K562 (cell line): ENCODE data around the gene RAP1GAP2. TPM values are rescaled to one million over a fixed set of nuclear protein-coding genes. Genes with fewer than 3 reads are reported as not detected.

Experiments used
- FOXP1 ChIP-seq: sonication (generic); formaldehyde crosslinking; IDR thresholded peaks from 2 replicates; pipeline ENCODE4 v1.8.0; 2022; ENCODE audit warnings: mild to moderate bottlenecking, missing genetic modification reagents
- JUND ChIP-seq, 2 experiments: IDR thresholded peaks; 2 replicates in 1 of 2; 3 replicates in 1 of 2; pipeline ENCODE4 v1.6.1; 2011; ENCODE audit warnings: borderline replicate concordance in 2 of 2, low read depth in 2 of 2, low read length in 2 of 2, improper control_type of control experiment in 1 of 2, missing biosample characterization in 1 of 2, missing genetic modification characterization in 1 of 2, missing genetic modification reagents in 1 of 2
- NFE2 ChIP-seq: IDR thresholded peaks from 2 replicates; pipeline ENCODE4 v1.6.1; 2014; ENCODE audit warnings: antibody characterized with exemption, low read depth
- ZNF655 ChIP-seq: fragments of 250-450 bp; sonication (Bioruptor Pico); IDR thresholded peaks from 2 replicates; pipeline ENCODE4 v1.5.0; 2021
- ZNF778 ChIP-seq: fragments of 450-650 bp; formaldehyde crosslinking; IDR thresholded peaks from 2 replicates; pipeline ENCODE4 v1.4.0; 2020; ENCODE audit warnings: mild to moderate bottlenecking, moderate library complexity
- polyA plus RNA-seq, 8 experiments: library from polyadenylated mRNA; depleted of rRNA in 4 of 8; stranded (reverse) in 5 of 8; unstranded in 3 of 8; fragments of >200 nt; fragmentation: Nextera tagmentation in 2 of 8; fragmentation: Illumina TruSeq in 1 of 8; extraction: Ambion mirVana in 2 of 8; extraction: Trizol in 1 of 8; gene quantifications; 2 replicates each; pipeline versions ENCODE4 v1.2.1 to v1.2.3, GENCODE V29; 2011 to 2014; ENCODE audit warnings: inconsistent platforms in 1 of 8, missing spikeins in 1 of 8
- total RNA-seq, 7 experiments: library from RNA; depleted of rRNA in 6 of 7; stranded (reverse); fragments of >200 nt in 6 of 7; fragmentation: Illumina TruSeq in 2 of 7; extraction: Trizol in 2 of 7; gene quantifications; 2 replicates each; pipeline versions ENCODE4 v1.2.1 to v1.2.3, GENCODE V29; 2011 to 2021; ENCODE audit warnings: low replicate concordance in 1 of 7
- TF ChIP-seq, protein P1 (sequence below): sonication (generic); formaldehyde crosslinking; IDR thresholded peaks from 2 replicates; pipeline ENCODE4 v1.8.0; 2022; ENCODE audit warnings: missing genetic modification reagents, mild to moderate bottlenecking, borderline replicate concordance
- TF ChIP-seq, protein P2 (sequence below): fragments of 250-450 bp; sonication (Bioruptor Pico); IDR thresholded peaks from 2 replicates; pipeline ENCODE4 v1.5.0; 2020; ENCODE audit warnings: mild to moderate bottlenecking
- TF ChIP-seq, protein P3 (sequence below): fragments of 150-350 bp; IDR thresholded peaks from 2 replicates; pipeline ENCODE4 v1.6.1; 2014; ENCODE audit warnings: low read depth, mild to moderate bottlenecking, low read length, borderline replicate concordance
- TF ChIP-seq, protein P4 (sequence below): fragments of 250-450 bp; sonication (Bioruptor Pico); IDR thresholded peaks from 2 replicates; pipeline ENCODE4 v1.5.0; 2021; ENCODE audit warnings: mild to moderate bottlenecking, borderline replicate concordance
- TF ChIP-seq, protein P5 (sequence below): fragments of 250-450 bp; sonication (Bioruptor Pico); IDR thresholded peaks from 2 replicates; pipeline ENCODE4 v1.8.0; 2022; ENCODE audit warnings: moderate library complexity, mild to moderate bottlenecking, inconsistent platforms
- TF ChIP-seq, protein P6 (sequence below): fragments of 450-650 bp; IDR thresholded peaks from 2 replicates; pipeline ENCODE4 v1.6.1; 2014; ENCODE audit warnings: low read depth, mild to moderate bottlenecking, moderate library complexity, borderline replicate concordance

Gene RAP1GAP2
- total and polyA plus RNA-seq, 9 of the 15 experiments (the other 6 are each of a cell fraction or from before 2014, with no cell fraction given), result 0.01 to 1.3 (median 0.42) TPM; not detected in 1

- TF ChIP-seq, protein P1, sequence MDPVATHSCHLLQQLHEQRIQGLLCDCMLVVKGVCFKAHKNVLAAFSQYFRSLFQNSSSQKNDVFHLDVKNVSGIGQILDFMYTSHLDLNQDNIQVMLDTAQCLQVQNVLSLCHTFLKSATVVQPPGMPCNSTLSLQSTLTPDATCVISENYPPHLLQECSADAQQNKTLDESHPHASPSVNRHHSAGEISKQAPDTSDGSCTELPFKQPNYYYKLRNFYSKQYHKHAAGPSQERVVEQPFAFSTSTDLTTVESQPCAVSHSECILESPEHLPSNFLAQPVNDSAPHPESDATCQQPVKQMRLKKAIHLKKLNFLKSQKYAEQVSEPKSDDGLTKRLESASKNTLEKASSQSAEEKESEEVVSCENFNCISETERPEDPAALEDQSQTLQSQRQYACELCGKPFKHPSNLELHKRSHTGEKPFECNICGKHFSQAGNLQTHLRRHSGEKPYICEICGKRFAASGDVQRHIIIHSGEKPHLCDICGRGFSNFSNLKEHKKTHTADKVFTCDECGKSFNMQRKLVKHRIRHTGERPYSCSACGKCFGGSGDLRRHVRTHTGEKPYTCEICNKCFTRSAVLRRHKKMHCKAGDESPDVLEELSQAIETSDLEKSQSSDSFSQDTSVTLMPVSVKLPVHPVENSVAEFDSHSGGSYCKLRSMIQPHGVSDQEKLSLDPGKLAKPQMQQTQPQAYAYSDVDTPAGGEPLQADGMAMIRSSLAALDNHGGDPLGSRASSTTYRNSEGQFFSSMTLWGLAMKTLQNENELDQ, result no peak
- TF ChIP-seq FOXP1 (CRISPR knock-in tag), result no peak
- TF ChIP-seq, protein P2, sequence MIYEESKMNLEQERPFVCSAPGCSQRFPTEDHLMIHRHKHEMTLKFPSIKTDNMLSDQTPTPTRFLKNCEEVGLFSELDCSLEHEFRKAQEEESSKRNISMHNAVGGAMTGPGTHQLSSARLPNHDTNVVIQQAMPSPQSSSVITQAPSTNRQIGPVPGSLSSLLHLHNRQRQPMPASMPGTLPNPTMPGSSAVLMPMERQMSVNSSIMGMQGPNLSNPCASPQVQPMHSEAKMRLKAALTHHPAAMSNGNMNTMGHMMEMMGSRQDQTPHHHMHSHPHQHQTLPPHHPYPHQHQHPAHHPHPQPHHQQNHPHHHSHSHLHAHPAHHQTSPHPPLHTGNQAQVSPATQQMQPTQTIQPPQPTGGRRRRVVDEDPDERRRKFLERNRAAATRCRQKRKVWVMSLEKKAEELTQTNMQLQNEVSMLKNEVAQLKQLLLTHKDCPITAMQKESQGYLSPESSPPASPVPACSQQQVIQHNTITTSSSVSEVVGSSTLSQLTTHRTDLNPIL (CRISPR knock-in tag), result no peak
- TF ChIP-seq ZNF778 (CRISPR knock-in tag), result no peak
- no peak for TF ChIP-seq JUND (IDR thresholded peaks at IDR 0.05; ENCODE audit: borderline replicate concordance, low read depth, low read length)
- TF ChIP-seq JUND (tag; IDR thresholded peaks at IDR 0.05; ENCODE audit: borderline replicate concordance, low read depth, low read length), result no peak
- TF ChIP-seq, protein P3, sequence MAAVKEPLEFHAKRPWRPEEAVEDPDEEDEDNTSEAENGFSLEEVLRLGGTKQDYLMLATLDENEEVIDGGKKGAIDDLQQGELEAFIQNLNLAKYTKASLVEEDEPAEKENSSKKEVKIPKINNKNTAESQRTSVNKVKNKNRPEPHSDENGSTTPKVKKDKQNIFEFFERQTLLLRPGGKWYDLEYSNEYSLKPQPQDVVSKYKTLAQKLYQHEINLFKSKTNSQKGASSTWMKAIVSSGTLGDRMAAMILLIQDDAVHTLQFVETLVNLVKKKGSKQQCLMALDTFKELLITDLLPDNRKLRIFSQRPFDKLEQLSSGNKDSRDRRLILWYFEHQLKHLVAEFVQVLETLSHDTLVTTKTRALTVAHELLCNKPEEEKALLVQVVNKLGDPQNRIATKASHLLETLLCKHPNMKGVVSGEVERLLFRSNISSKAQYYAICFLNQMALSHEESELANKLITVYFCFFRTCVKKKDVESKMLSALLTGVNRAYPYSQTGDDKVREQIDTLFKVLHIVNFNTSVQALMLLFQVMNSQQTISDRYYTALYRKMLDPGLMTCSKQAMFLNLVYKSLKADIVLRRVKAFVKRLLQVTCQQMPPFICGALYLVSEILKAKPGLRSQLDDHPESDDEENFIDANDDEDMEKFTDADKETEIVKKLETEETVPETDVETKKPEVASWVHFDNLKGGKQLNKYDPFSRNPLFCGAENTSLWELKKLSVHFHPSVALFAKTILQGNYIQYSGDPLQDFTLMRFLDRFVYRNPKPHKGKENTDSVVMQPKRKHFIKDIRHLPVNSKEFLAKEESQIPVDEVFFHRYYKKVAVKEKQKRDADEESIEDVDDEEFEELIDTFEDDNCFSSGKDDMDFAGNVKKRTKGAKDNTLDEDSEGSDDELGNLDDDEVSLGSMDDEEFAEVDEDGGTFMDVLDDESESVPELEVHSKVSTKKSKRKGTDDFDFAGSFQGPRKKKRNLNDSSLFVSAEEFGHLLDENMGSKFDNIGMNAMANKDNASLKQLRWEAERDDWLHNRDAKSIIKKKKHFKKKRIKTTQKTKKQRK, result no peak
- no peak for TF ChIP-seq NFE2
- TF ChIP-seq, protein P4, sequence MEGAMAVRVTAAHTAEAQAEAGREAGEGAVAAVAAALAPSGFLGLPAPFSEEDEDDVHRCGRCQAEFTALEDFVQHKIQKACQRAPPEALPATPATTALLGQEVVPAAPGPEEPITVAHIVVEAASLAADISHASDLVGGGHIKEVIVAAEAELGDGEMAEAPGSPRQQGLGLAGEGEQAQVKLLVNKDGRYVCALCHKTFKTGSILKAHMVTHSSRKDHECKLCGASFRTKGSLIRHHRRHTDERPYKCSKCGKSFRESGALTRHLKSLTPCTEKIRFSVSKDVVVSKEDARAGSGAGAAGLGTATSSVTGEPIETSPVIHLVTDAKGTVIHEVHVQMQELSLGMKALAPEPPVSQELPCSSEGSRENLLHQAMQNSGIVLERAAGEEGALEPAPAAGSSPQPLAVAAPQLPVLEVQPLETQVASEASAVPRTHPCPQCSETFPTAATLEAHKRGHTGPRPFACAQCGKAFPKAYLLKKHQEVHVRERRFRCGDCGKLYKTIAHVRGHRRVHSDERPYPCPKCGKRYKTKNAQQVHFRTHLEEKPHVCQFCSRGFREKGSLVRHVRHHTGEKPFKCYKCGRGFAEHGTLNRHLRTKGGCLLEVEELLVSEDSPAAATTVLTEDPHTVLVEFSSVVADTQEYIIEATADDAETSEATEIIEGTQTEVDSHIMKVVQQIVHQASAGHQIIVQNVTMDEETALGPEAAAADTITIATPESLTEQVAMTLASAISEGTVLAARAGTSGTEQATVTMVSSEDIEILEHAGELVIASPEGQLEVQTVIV (CRISPR knock-in tag), result no peak
- TF ChIP-seq ZNF655, result no peak
- TF ChIP-seq, protein P5, sequence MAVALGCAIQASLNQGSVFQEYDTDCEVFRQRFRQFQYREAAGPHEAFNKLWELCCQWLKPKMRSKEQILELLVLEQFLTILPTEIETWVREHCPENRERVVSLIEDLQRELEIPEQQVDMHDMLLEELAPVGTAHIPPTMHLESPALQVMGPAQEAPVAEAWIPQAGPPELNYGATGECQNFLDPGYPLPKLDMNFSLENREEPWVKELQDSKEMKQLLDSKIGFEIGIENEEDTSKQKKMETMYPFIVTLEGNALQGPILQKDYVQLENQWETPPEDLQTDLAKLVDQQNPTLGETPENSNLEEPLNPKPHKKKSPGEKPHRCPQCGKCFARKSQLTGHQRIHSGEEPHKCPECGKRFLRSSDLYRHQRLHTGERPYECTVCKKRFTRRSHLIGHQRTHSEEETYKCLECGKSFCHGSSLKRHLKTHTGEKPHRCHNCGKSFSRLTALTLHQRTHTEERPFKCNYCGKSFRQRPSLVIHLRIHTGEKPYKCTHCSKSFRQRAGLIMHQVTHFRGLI, result no peak
- TF ChIP-seq, protein P6, sequence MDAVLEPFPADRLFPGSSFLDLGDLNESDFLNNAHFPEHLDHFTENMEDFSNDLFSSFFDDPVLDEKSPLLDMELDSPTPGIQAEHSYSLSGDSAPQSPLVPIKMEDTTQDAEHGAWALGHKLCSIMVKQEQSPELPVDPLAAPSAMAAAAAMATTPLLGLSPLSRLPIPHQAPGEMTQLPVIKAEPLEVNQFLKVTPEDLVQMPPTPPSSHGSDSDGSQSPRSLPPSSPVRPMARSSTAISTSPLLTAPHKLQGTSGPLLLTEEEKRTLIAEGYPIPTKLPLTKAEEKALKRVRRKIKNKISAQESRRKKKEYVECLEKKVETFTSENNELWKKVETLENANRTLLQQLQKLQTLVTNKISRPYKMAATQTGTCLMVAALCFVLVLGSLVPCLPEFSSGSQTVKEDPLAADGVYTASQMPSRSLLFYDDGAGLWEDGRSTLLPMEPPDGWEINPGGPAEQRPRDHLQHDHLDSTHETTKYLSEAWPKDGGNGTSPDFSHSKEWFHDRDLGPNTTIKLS, result no peak
Measured at GRCh38 chr17:2878751-2879254, 82.6 kb downstream of the RAP1GAP2 start (continued).
